Measurements from ENCODE around the gene CDC7.

DNA sequence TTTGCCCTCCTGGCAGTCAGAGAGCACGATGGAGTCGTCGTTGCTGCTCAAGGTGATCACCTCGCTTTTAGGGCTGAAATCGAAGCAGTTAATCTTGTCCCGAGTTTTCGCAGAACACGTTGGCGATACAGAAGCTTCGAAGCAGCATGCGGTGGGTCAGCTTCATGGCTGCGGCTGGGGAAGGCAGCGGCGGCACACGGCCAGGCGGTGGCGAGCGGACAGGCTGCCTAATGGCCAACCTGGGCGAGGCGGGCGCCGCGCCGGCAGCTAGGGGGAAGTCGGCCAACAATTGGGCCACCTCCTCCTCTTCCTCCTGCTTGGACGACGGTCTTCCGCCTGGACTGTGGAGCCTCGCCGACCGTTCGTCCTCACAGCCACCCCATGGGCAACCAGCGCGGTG, 34.8 kb downstream of the CDC7 start:
- TF ChIP-seq CTCF (IDR thresholded peaks at IDR 0.05): no peak
- TF ChIP-seq EZH2 (IDR thresholded peaks at IDR 0.05; ENCODE audit: borderline replicate concordance, insufficient read depth, low read depth, low read length, poor library complexity, severe bottlenecking): no peak

Measured in B cell (primary cell).